Common myeloid progenitor, CD34-positive (primary cell): Measurements from ENCODE around the gene SNX33.

Experiments
- CTCF ChIA-PET: fragments of 350-600 bp; sonication (Branson Sonifier 250); formaldehyde crosslinking; loops from one replicate; lab custom pipeline; 2021; ENCODE audit warnings: antibody characterized with exemption; lab: Charles Lee
- POLR2A ChIA-PET: fragments of 350-600 bp; sonication (Branson Sonifier 250); formaldehyde crosslinking; loops from one replicate; lab custom pipeline; 2021; ENCODE audit warnings: antibody characterized with exemption; lab: Charles Lee
- DNase-seq, 3 donors: peaks; one replicate each; pipeline versions ENCODE4 v3.0.0 to v3.0.0-alpha.2; 2013
- H3K27ac ChIP-seq, 2 experiments: 1 replicate in 1 of 2; 2 replicates in 1 of 2; pipeline ENCODE4 v1.7.0; 2013; ENCODE audit warnings: inconsistent platforms in 2 of 2, low read length in 2 of 2, mild to moderate bottlenecking in 2 of 2, low read depth in 1 of 2, moderate library complexity in 1 of 2; ENCODE audit not compliant: severe bottlenecking in 2 of 2, insufficient read depth in 1 of 2, poor library complexity in 1 of 2
- H3K27me3 ChIP-seq, 5 experiments: replicated peaks in 2 of 5; 1 replicate in 3 of 5; 2 replicates in 2 of 5; pipeline versions ENCODE4 v1.6.1 to v1.7.0; 2013; ENCODE audit warnings: low read length in 4 of 5, mild to moderate bottlenecking in 2 of 5, moderate library complexity in 2 of 5, inconsistent platforms in 1 of 5; ENCODE audit not compliant: insufficient read depth in 5 of 5, control insufficient read depth in 4 of 5
- H3K36me3 ChIP-seq, 4 experiments: 1 replicate in 2 of 4; 2 replicates in 2 of 4; pipeline versions ENCODE4 v1.6.1 to v1.7.0; 2013; ENCODE audit warnings: low read length in 3 of 4, control low read depth in 1 of 4, mild to moderate bottlenecking in 1 of 4; ENCODE audit not compliant: control insufficient read depth in 4 of 4, insufficient read depth in 4 of 4
- H3K4me1 ChIP-seq, 4 experiments: 1 replicate in 3 of 4; 2 replicates in 1 of 4; pipeline versions ENCODE4 v1.6.1 to v1.7.1; 2013; ENCODE audit warnings: low read length in 3 of 4, mild to moderate bottlenecking in 3 of 4, control low read depth in 1 of 4, inconsistent platforms in 1 of 4, moderate library complexity in 1 of 4; ENCODE audit not compliant: control insufficient read depth in 4 of 4, insufficient read depth in 4 of 4; ENCODE audit errors: control extremely low read depth in 1 of 4
- H3K4me3 ChIP-seq, 7 experiments: 1 replicate in 4 of 7; 2 replicates in 3 of 7; pipeline versions ENCODE4 v1.5.1 to v1.7.0; 2013; ENCODE audit warnings: mild to moderate bottlenecking in 7 of 7, low read length in 6 of 7, moderate library complexity in 6 of 7, inconsistent platforms in 2 of 7, low read depth in 2 of 7, control low read depth in 1 of 7; ENCODE audit not compliant: insufficient read depth in 4 of 7, control insufficient read depth in 1 of 7; ENCODE audit errors: extremely low read depth in 1 of 7
- H3K9me3 ChIP-seq, 5 experiments: 1 replicate in 4 of 5; 2 replicates in 1 of 5; pipeline versions ENCODE4 v1.6.1 to v1.7.1; 2013; ENCODE audit warnings: low read length in 4 of 5, mild to moderate bottlenecking in 2 of 5, inconsistent platforms in 1 of 5, low read depth in 1 of 5, moderate library complexity in 1 of 5; ENCODE audit not compliant: control insufficient read depth in 4 of 5, insufficient read depth in 2 of 5; ENCODE audit errors: control extremely low read depth in 1 of 5
- WGBS: methylation state at CpG from one replicate; pipeline ENCODE4 v1.1.5; 2013; ENCODE audit not compliant: insufficient coverage; 5-methylcytosine and 5-hydroxymethylcytosine counted together

The SNX33 gene

DNA sequence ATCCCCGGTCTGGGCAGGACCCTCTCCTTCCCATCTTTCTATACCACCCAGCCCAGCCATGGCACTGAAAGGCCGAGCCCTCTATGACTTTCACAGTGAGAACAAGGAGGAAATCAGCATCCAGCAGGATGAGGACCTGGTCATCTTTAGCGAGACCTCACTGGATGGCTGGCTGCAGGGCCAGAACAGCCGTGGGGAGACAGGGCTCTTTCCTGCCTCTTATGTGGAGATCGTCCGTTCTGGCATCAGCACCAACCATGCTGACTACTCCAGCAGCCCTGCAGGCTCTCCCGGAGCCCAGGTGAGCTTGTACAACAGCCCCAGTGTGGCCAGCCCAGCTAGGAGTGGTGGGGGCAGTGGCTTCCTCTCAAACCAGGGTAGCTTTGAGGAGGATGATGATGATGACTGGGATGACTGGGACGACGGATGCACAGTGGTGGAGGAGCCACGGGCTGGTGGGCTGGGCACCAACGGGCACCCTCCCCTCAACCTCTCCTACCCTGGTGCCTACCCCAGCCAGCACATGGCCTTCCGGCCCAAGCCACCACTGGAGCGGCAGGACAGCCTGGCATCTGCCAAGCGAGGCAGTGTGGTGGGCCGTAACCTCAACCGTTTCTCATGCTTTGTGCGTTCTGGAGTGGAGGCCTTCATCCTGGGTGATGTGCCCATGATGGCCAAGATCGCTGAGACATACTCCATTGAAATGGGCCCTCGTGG lies 1.5 kb downstream of the SNX33 start:
- DNase-seq: no peak
- Histone ChIP-seq H3K27me3 (peaks cover 0 to 6% (median 0%) of the 10 kb centered on the region in 5 experiments), H3K9me3 (no peaks in the 10 kb centered on the region), H3K36me3 (peaks cover 0 to 5% (median 0%) of the 10 kb centered on the region in 4 experiments), H3K27ac (no peak overlapping the region), H3K4me1 (peaks cover 0 to 34% (median 30%) of the 10 kb centered on the region in 4 experiments), H3K4me3 (no peak overlapping the region)
- WGBS: 98% methylated on average over 13 of the region's 19 CpGs
- ChIA-PET CTCF (no interaction called here), POLR2A (interaction anchor here (0.6 kb wide), 1 partner anchor 140 kb away, joined by 3 read pairs; no protein-coding TSS in a partner anchor)

DNA sequence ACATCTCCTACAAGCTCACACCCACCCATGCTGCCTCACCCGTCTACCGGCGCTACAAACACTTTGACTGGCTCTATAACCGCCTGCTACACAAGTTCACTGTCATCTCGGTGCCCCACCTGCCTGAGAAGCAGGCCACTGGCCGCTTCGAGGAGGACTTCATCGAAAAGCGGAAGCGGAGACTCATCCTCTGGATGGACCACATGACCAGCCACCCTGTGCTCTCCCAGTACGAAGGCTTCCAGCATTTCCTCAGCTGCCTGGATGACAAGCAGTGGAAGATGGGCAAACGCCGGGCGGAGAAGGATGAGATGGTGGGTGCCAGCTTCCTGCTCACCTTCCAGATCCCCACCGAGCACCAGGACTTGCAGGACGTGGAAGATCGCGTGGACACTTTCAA lies 2.1 kb downstream of the SNX33 start:
- ChIA-PET CTCF (interaction anchor here (1.2 kb wide), 1 partner anchor 12 kb away, joined by 3 read pairs; no protein-coding TSS in a partner anchor), POLR2A (interaction anchor here (0.6 kb wide), 1 partner anchor 141 kb away, joined by 3 read pairs; no protein-coding TSS in a partner anchor)
- Histone ChIP-seq H3K36me3 (peaks cover 0 to 5% (median 0%) of the 10 kb centered on the region in 4 experiments), H3K27me3 (peaks cover 0 to 6% (median 0%) of the 10 kb centered on the region in 5 experiments), H3K27ac (no peak overlapping the region), H3K4me3 (no peak overlapping the region), H3K9me3 (no peaks in the 10 kb centered on the region), H3K4me1 (peaks cover 0 to 34% (median 30%) of the 10 kb centered on the region in 4 experiments)
- no peak for DNase-seq
- WGBS: 96% methylated on average over 15 of the region's 18 CpGs

DNA sequence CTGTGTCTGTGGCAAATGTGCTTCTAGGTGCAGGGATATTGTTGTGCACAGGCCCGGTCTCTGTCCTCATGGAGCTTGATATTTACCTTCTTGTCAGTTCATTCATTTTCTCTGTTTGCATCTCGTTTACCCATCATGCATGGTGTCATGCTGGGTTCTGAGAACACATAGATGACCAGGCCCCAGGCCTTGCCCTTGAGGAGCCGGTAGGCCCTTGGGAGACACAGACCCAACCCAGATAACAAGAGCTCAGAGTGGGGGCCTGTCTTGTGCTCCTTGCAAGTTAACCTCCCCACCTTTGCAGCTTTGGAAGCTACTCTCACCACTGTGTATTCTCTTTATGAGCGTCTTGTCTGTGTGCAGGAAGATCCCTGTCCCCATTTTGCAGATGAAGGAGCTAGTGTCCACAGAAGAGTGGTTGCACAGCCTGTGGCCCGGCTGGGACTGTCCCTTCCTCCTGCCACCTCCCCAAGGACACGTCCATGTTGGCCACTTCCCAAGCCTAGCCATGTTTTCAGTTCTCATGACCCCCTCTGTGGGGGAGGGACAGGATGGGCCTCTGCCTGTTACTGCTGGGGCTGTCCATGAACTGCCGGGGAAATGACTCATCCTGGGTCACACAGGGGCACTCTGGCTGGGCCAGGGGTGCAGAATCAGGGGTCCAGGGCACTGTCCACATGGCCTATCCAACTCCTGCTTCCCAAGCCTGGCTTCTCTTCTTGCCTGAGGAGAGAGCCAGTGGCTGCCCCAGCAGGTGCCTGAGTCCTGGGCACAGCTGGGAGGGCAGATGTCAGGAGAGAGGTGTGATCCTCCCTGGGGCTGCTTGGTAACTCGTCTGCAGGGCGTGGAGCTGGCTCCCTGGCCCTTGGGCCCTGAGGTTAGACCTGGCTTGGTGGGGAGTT lies 3.4 kb downstream of the SNX33 start:
- ChIA-PET CTCF (interaction anchor here (0.9 to 1.2 kb wide), 3 partner anchors 11 to 142 kb away, joined by 3 read pairs; no protein-coding TSS in a partner anchor), POLR2A (interaction anchor here (0.6 kb wide), 1 partner anchor 196 kb away, joined by 4 read pairs; no protein-coding TSS in a partner anchor)
- peak overlapping the region in 1 of 2 experiments; percentile 47 for H3K27ac ChIP-seq
- peak overlapping the region in 1 of 7 experiments; percentile 10 for H3K4me3 ChIP-seq
- peaks cover 0 to 34% (median 30%) of the 10 kb centered on the region in 4 experiments for H3K4me1 ChIP-seq
- H3K36me3 ChIP-seq: peaks cover 0 to 5% (median 0%) of the 10 kb centered on the region in 4 experiments
- no peaks in the 10 kb centered on the region for H3K9me3 ChIP-seq
- DNase-seq: peak in 2 of 3 donors; percentile 9 to 26
- peaks cover 0 to 3% (median 0%) of the 10 kb centered on the region in 5 experiments for H3K27me3 ChIP-seq
- WGBS: 95% methylated on average over 7 of the region's 9 CpGs

DNA sequence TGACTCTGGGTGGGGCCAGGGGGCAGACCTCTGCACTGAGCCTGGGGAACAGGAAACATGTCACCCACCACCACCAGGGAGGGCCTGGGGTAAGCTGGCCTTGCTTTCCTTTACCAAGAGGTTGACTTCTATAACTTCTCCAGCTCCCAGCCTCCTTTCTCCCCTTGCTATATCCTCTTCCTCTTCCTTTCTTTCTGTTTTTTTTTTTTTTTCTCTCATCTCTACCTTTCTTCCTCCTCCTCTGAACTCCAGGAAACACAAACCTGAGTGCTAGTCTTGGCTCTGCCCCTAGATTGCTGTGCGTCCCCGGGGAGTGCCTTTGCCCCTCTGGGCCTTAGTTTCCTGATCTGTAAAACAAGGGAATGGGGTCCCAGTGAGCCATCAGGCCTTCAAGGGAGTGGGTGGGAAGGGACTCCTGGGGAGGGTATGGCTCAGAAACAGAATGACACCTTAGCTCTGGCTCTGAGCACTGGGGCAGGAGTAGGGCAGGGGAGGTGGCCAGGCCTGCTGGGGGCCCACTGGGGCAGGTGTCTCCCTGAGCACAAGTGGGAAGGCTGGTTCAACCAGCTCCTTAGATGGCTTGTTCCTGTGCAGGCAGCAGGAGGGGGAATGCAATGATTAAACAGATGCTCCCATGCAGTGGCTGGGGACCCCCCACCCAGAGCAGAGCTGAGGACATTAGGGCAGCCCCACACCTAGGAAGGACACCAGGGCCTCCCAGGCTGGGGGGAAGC lies 4.3 kb downstream of the SNX33 start:
- peak overlapping the region in 1 of 7 experiments; percentile 10 for H3K4me3 ChIP-seq
- H3K27ac ChIP-seq: peak overlapping the region in 1 of 2 experiments; percentile 34
- H3K4me1 ChIP-seq: peaks cover 0 to 30% (median 23%) of the 10 kb centered on the region in 4 experiments
- H3K9me3 ChIP-seq: no peaks in the 10 kb centered on the region
- peak in 2 of 3 donors; percentile 27 to 30 for DNase-seq
- H3K27me3 ChIP-seq: no peaks in the 10 kb centered on the region
- 50% methylated on average over 2 of the region's 2 CpGs for WGBS
- ChIA-PET POLR2A (interaction anchor here (0.6 kb wide), 1 partner anchor 196 kb away, joined by 4 read pairs; no protein-coding TSS in a partner anchor), CTCF (interaction anchor here (0.6 to 1.1 kb wide), 4 partner anchors 25 to 143 kb away, joined by 3 read pairs; no protein-coding TSS in a partner anchor)
- H3K36me3 ChIP-seq: peaks cover 0 to 10% (median 2%) of the 10 kb centered on the region in 4 experiments

DNA sequence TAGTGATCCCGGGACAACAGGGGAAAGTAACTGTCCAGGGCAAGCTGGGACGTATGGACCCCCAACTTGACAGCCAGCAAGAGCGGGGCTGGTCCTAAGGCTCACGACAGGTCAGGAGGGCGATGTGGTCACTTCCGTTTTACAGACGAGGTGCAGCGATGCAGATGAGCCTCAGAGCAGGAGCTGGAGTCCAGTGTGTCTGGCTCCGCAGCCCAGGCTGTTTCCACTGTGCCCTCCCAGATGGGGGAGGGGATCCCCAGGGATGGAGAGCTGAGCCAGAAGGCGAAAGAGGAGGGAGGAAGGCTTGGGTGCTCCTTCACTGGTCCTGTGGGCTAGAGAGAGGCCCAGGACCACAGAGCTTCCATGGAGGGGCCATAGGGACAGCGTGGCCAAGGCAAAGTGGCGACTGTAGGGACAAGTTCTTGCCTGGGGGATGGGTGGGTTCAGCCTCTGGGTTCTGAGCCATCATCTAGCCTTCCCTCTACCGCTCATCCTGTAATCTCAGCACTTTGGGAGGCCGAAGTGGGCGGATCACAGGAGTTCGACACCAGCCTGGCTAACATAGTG lies 5.7 kb downstream of the SNX33 start:
- Histone ChIP-seq H3K4me3 (no peak overlapping the region), H3K9me3 (no peaks in the 10 kb centered on the region), H3K27ac (no peak overlapping the region), H3K36me3 (peaks cover 0 to 13% (median 4%) of the 10 kb centered on the region in 4 experiments), H3K27me3 (no peaks in the 10 kb centered on the region), H3K4me1 (peaks cover 0 to 17% (median 15%) of the 10 kb centered on the region in 4 experiments)
- ChIA-PET CTCF (interaction anchor here (1.1 to 1.5 kb wide), 2 partner anchors 11 to 13 kb away, joined by 3 to 4 read pairs; partner anchors contain the start of gene IMP3), POLR2A (no interaction called here)
- no peak for DNase-seq
- 96% methylated on average over 15 of the region's 16 CpGs for WGBS
